ENCODE measurements around the gene PCID2.

GRCh38 chr13:113239357-113239756, 30.9 kb upstream of the PCID2 start:
- no peak for TF ChIP-seq CTCF (IDR thresholded peaks at IDR 0.05; ENCODE audit: low read length)
- no peak for TF ChIP-seq EZH2phosphoT487 (IDR thresholded peaks at IDR 0.05; ENCODE audit: low read length)

Data from MM.1S (cell line).